HG03354 (cell line): Measurements from ENCODE around the gene SH3TC1.
A peak's percentile ranks its signal among the peaks of the same experiment; 100 is the strongest.

Experiments
- ATAC-seq: cut with Tn5 transposase; IDR thresholded peaks from one replicate; pipeline ENCODE4 v1.9.1; 2021; ENCODE audit warnings: mild to moderate bottlenecking; ENCODE audit not compliant: unreplicated experiment, poor library complexity, severe bottlenecking

Gene SH3TC1

GRCh38 chr4:8238036-8238511, 39.0 kb downstream of the SH3TC1 start:
- ATAC-seq, result no peak

- no peak for ATAC-seq
Observed at GRCh38 chr4:8238515-8239053, 39.5 kb downstream of the SH3TC1 start.

- no peak for ATAC-seq
Observed at GRCh38 chr4:8239226-8239625, 40.1 kb downstream of the SH3TC1 start.

- no peak for ATAC-seq
Observed at GRCh38 chr4:8239661-8240060, 40.6 kb downstream of the SH3TC1 start.

- ATAC-seq, result no peak
Observed at GRCh38 chr4:8240211-8241041, 41.3 kb downstream of the SH3TC1 start.

- no peak for ATAC-seq
Observed at GRCh38 chr4:8241211-8241779, 42.2 kb downstream of the SH3TC1 start.

- ATAC-seq, result peak; percentile 78
Observed at GRCh38 chr4:8241895-8242696, 43.0 kb downstream of the SH3TC1 start.

- ATAC-seq, result no peak
Observed at GRCh38 chr4:8242782-8243560, 43.9 kb downstream of the SH3TC1 start.

GRCh38 chr4:8244001-8244757, 45.1 kb downstream of the SH3TC1 start:
- no peak for ATAC-seq

GRCh38 chr4:8244931-8245460, 45.9 kb downstream of the SH3TC1 start:
- ATAC-seq, result no peak

GRCh38 chr4:8245884-8246833, 47.1 kb downstream of the SH3TC1 start:
- ATAC-seq, result no peak

GRCh38 chr4:8247047-8247930, 48.2 kb downstream of the SH3TC1 start:
- ATAC-seq, result no peak

- no peak for ATAC-seq
Observed at GRCh38 chr4:8248091-8248490, 49.0 kb downstream of the SH3TC1 start.

GRCh38 chr4:8250227-8250626, 51.1 kb downstream of the SH3TC1 start:
- ATAC-seq, result no peak

- ATAC-seq, result no peak
Observed at GRCh38 chr4:8250637-8251036, 51.5 kb downstream of the SH3TC1 start.

GRCh38 chr4:8251110-8251883, 52.2 kb downstream of the SH3TC1 start:
- no peak for ATAC-seq
